K562 (cell line): ENCODE measurements around the gene ETS1. TPM values are rescaled to one million over a fixed set of nuclear protein-coding genes. Genes with fewer than 3 reads are reported as not detected.

Source experiments
- CHD7 ChIP-seq: fragments of 200-600 bp; sonication (generic); IDR thresholded peaks from one replicate; pipeline ENCODE4 v1.6.1; 2012; ENCODE audit warnings: mild to moderate bottlenecking, low read depth, low read length, inconsistent platforms
- HSF4 ChIP-seq: fragments of 250-450 bp; sonication (Bioruptor Pico); IDR thresholded peaks from 2 replicates; pipeline ENCODE4 v2.1.2; 2022; ENCODE audit warnings: mild to moderate bottlenecking, moderate library complexity, borderline replicate concordance
- LCOR ChIP-seq: sonication (generic); formaldehyde crosslinking; IDR thresholded peaks from 2 replicates; pipeline ENCODE4 v1.8.0; 2022; ENCODE audit warnings: mild to moderate bottlenecking, missing genetic modification reagents
- polyA plus RNA-seq, 8 experiments: library from polyadenylated mRNA; depleted of rRNA in 4 of 8; stranded (reverse) in 5 of 8; unstranded in 3 of 8; fragments of >200 nt; fragmentation: Nextera tagmentation in 2 of 8; fragmentation: Illumina TruSeq in 1 of 8; extraction: Ambion mirVana in 2 of 8; extraction: Trizol in 1 of 8; gene quantifications; 2 replicates each; pipeline versions ENCODE4 v1.2.1 to v1.2.3, GENCODE V29; 2011 to 2014; ENCODE audit warnings: inconsistent platforms in 1 of 8, missing spikeins in 1 of 8
- total RNA-seq, 7 experiments: library from RNA; depleted of rRNA in 6 of 7; stranded (reverse); fragments of >200 nt in 6 of 7; fragmentation: Illumina TruSeq in 2 of 7; extraction: Trizol in 2 of 7; gene quantifications; 2 replicates each; pipeline versions ENCODE4 v1.2.1 to v1.2.3, GENCODE V29; 2011 to 2021; ENCODE audit warnings: low replicate concordance in 1 of 7
- TF ChIP-seq, protein P1 (sequence below): IDR thresholded peaks from 2 replicates; pipeline ENCODE4 v1.6.1; 2011; ENCODE audit not compliant: insufficient read length; ENCODE audit errors: extremely low read depth

Gene ETS1
- total and polyA plus RNA-seq, 9 of the 15 experiments (the other 6 are each of a cell fraction or from before 2014, with no cell fraction given), result 0.04 to 1.4 (median 0.23) TPM

GRCh38 chr11:128575174-128575960, 12.0 kb downstream of the ETS1 start (continued):
- TF ChIP-seq LCOR (CRISPR knock-in tag) (no peak), CHD7 (no peak), HSF4 (CRISPR knock-in tag) (no peak)
- TF ChIP-seq, protein P1, sequence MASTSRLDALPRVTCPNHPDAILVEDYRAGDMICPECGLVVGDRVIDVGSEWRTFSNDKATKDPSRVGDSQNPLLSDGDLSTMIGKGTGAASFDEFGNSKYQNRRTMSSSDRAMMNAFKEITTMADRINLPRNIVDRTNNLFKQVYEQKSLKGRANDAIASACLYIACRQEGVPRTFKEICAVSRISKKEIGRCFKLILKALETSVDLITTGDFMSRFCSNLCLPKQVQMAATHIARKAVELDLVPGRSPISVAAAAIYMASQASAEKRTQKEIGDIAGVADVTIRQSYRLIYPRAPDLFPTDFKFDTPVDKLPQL, result no peak
